ENCODE results near the gene ENOX1. TPM values are rescaled to one million over a fixed set of nuclear protein-coding genes. Genes with fewer than 3 reads are reported as not detected.

The ENOX1 gene
- total RNA-seq, 1 donor from 2014 or later: 1.7 TPM

GRCh38 chr13:43347877-43348276 is 438.9 kb downstream of the ENOX1 start:
- Mint-ChIP-seq H3K27ac (ENCODE audit: unreplicated experiment) (no peak overlapping the region), H3K4me3 (ENCODE audit: unreplicated experiment) (no peak overlapping the region), H3K9me3 (ENCODE audit: unreplicated experiment) (no peaks in the 10 kb centered on the region), H3K27me3 (ENCODE audit: unreplicated experiment) (no peaks in the 10 kb centered on the region), H3K4me1 (ENCODE audit: unreplicated experiment) (peaks cover 4% of the 10 kb centered on the region), H3K36me3 (ENCODE audit: low read depth, unreplicated experiment) (no peaks in the 10 kb centered on the region)
- no peak for TF ChIP-seq CTCF (IDR thresholded peaks at IDR 0.05; ENCODE audit: unreplicated experiment)
- DNase-seq (ENCODE audit: low spot score): no peak

- DNase-seq (ENCODE audit: low spot score): no peak
- Mint-ChIP-seq H3K9me3 (ENCODE audit: unreplicated experiment) (no peaks in the 10 kb centered on the region), H3K4me1 (ENCODE audit: unreplicated experiment) (peaks cover 4% of the 10 kb centered on the region), H3K4me3 (ENCODE audit: unreplicated experiment) (no peak overlapping the region), H3K36me3 (ENCODE audit: low read depth, unreplicated experiment) (no peaks in the 10 kb centered on the region), H3K27ac (ENCODE audit: unreplicated experiment) (no peak overlapping the region), H3K27me3 (ENCODE audit: unreplicated experiment) (no peaks in the 10 kb centered on the region)
- no peak for TF ChIP-seq CTCF (IDR thresholded peaks at IDR 0.05; ENCODE audit: unreplicated experiment)
Measured at GRCh38 chr13:43346427-43346826, 440.3 kb downstream of the ENOX1 start.

- Mint-ChIP-seq H3K4me3 (ENCODE audit: unreplicated experiment) (no peak overlapping the region), H3K36me3 (ENCODE audit: low read depth, unreplicated experiment) (no peaks in the 10 kb centered on the region), H3K9me3 (ENCODE audit: unreplicated experiment) (no peaks in the 10 kb centered on the region), H3K27ac (ENCODE audit: unreplicated experiment) (no peak overlapping the region), H3K27me3 (ENCODE audit: unreplicated experiment) (no peaks in the 10 kb centered on the region), H3K4me1 (ENCODE audit: unreplicated experiment) (peaks cover 4% of the 10 kb centered on the region)
- DNase-seq (ENCODE audit: low spot score): no peak
- no peak for TF ChIP-seq CTCF (IDR thresholded peaks at IDR 0.05; ENCODE audit: unreplicated experiment)
Measured at GRCh38 chr13:43343645-43344044, 443.1 kb downstream of the ENOX1 start.

DNA sequence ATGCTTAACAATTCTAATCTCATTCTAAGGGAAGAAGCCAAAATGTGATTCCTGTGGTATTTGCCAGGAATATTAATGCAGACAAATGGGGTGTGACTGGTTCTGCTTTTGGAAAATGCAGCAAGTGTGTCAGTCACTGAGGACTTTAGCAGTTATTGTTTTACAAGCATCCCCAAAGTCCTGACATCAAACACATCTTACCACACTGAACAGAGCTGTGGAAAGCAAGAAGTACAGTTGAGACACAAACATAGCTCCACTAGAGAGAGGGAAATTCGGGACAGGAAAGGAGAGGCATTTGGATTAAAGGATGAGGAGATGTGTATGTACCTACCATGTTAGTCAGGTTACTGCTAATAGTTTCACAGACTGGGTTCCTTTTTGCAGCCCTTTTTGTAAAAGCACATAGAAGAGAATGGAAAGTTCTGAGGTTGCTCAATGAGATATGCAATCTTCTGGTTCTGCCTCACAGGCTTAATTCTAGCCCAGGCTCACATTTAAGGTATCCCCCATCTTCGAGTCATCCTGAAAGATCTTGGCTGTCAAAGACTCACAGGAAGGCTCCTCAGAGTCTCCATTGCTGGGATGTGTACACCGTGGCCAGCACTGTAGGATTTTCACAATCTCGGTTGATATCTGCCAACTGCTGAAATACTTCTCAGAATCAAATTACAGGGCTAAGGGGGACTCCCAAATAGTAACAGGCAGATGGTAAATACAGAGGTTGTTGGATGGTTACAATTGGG is 446.8 kb downstream of the ENOX1 start:
- no peaks in the 10 kb centered on the region for H3K4me1 Mint-ChIP-seq (ENCODE audit: unreplicated experiment)
- H3K27ac Mint-ChIP-seq (ENCODE audit: unreplicated experiment): no peak overlapping the region
- no peak for TF ChIP-seq CTCF (IDR thresholded peaks at IDR 0.05; ENCODE audit: unreplicated experiment)
- no peak overlapping the region for H3K4me3 Mint-ChIP-seq (ENCODE audit: unreplicated experiment)
- no peaks in the 10 kb centered on the region for H3K9me3 Mint-ChIP-seq (ENCODE audit: unreplicated experiment)
- DNase-seq (ENCODE audit: low spot score): no peak
- H3K27me3 Mint-ChIP-seq (ENCODE audit: unreplicated experiment): no peaks in the 10 kb centered on the region
- H3K36me3 Mint-ChIP-seq (ENCODE audit: low read depth, unreplicated experiment): no peaks in the 10 kb centered on the region

DNA sequence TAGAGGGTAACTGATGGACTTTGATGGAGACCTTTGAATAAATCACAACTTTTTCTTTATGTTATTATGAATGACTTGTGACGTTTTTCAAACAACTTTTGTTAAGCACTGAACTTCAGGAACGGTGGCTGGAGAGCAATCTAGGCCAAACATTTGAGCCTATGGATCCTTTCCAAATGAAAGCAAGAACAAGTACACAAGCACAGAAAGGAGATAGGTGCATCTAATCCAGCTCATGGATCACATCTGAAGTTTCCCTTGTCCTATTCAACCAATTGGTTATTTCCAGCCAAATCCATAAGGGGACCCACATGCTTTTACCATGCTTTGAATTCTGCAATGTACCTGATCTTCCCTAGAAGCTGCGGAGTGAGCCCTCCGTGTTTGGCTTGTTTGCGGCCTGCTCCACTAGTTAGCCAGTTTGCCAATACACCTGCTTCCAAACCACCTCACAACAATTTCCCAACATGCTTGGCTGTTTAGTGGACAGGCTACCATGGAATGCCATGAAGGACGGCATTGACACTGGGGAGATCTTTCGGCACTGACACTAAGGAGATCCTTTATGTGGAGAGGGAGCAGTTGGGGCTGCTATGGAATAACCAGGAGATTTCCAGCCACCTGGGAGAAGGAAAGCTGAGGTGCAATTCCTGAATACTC is 447.5 kb downstream of the ENOX1 start:
- no peak for TF ChIP-seq CTCF (IDR thresholded peaks at IDR 0.05; ENCODE audit: unreplicated experiment)
- no peak overlapping the region for H3K27ac Mint-ChIP-seq (ENCODE audit: unreplicated experiment)

More for the DNA sequence above, 447.5 kb downstream of the ENOX1 start:
- Mint-ChIP-seq H3K9me3 (ENCODE audit: unreplicated experiment) (no peaks in the 10 kb centered on the region), H3K27me3 (ENCODE audit: unreplicated experiment) (peaks cover under 1% of the 10 kb centered on the region), H3K4me1 (ENCODE audit: unreplicated experiment) (no peaks in the 10 kb centered on the region), H3K4me3 (ENCODE audit: unreplicated experiment) (no peak overlapping the region), H3K36me3 (ENCODE audit: low read depth, unreplicated experiment) (no peaks in the 10 kb centered on the region)
- DNase-seq (ENCODE audit: low spot score): no peak
